GM12865 (cell line): ENCODE results near the gene TTC9C.

Experiments
- DNase-seq: peaks from one replicate; pipeline ENCODE4 v3.0.0; 2010; ENCODE audit warnings: low read depth
- H3K4me3 ChIP-seq: 2 replicates; pipeline ENCODE4 v1.5.1; 2011; ENCODE audit warnings: mild to moderate bottlenecking, low read depth, low read length, control low read depth
- CTCF ChIP-seq: IDR thresholded peaks from 2 replicates; pipeline ENCODE4 v1.5.1; 2011; ENCODE audit warnings: low read length, control low read depth, low read depth, inconsistent platforms; ENCODE audit not compliant: insufficient read depth; ENCODE audit errors: missing control alignments

The TTC9C gene

DNA sequence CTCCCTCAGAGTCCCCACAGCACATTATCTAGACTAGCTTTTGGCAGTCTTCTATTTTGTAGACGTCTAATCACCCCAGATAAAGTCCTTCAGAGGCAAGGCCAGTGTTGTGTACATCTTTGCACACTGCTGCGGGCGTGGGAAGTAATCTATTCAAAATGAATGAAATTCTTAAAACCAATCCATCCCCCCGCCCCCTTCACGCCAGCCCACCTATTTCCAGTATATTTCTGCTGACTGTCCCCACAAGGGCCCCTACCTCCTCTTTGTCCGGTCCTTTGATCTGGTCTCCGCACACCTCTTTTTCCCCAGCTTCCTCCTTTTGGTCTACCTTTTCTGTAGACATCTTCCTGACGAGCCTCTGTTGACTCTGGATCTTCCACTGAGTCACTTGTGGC, 21.4 kb upstream of the TTC9C start:
- TF ChIP-seq CTCF = no peak
- DNase-seq = no peak
- no peak overlapping the region for H3K4me3 ChIP-seq

DNA sequence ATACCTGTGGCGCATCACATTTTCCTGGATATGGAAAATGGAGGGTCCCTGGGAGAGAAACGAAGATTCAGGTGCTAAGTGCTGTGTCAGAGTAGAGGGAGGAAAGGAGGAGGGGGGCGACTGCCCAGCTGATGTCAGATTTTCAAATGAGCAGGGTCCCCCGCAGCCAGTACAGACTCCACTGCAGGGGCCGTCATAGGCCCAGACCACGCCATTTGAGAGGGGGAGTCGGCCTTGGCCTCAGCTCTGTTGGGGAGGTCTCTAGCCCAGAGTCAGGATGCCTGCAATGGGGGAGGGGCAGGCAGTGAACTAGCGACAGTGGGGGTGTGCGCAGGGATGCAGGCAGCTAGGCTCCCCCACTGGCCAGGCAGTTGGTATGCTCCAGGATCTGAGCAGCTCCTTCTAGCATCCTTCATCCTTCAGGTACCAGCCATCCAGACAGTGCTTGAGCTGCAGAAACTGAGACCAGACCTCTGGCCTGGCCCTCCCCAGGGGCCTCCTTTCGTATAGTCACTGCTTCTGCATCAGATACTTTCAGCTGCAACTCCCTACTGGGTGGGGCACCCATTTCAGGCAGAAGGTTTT, 20.9 kb upstream of the TTC9C start, which contains the start of the genes BSCL2 and GNG3:
BSCL2 (minus strand) TSS at position 148 of the 585 bp plus-strand sequence. CDS start 229 bp downstream, outside the sequence.
GNG3 (plus strand) TSS at position 400 of the 585 bp plus-strand sequence. CDS start 620 bp downstream, outside the sequence.
- no peak for DNase-seq
- TF ChIP-seq CTCF = no peak
- peak within 1 kb of the TSS; percentile 69 for H3K4me3 ChIP-seq

- peak overlapping the region; percentile 69 for H3K4me3 ChIP-seq
- no peak for TF ChIP-seq CTCF
- DNase-seq = no peak
Observed at GRCh38 chr11:62708392-62708791, 19.9 kb upstream of the TTC9C start.

GRCh38 chr11:62708793-62709192, 19.5 kb upstream of the TTC9C start:
- no peak for TF ChIP-seq CTCF
- peak overlapping the region; percentile 69 for H3K4me3 ChIP-seq
- DNase-seq = no peak

DNA sequence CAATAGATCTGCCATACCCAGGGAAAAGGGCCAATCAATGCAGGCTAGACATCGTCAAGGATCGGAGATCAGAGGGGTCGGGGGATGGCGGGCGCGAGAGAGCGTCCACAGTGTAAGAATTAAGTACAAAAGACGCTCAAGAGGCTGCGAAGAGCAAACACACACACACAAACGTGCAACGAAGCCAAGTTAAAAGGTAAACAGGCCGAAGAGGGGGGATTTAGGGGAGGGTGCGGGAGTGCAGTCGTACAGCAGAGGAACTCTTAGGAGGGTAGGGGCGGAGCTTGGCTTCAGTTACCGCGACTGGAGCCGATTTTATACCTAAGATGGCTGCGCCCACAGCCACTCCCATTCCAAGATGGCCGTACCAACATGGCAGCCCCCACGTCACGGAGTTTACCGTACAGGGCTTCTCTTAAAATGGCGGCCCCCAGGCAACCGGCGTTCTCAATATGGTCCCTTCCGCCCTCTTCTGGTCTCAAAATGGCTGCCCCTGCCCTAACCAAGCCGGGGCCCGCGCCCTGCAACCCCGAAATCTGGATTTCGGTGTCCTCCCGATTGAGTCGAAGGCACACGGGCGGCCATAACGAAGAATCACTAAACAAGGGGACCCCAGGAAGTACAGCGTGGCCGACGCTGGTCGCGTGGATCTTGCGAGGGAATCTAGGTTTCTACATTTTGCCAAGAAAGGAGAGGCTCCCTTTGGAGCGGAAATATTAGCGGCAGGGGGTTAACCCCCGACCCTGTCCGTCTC, 18.9 kb upstream of the TTC9C start:
- TF ChIP-seq CTCF = no peak
- H3K4me3 ChIP-seq = peak overlapping the region; percentile 71
- DNase-seq = peak; percentile 99

GRCh38 chr11:62710001-62710345, 18.3 kb upstream of the TTC9C start:
- peak; percentile 68 for DNase-seq
- no peak for TF ChIP-seq CTCF
- peak overlapping the region; percentile 71 for H3K4me3 ChIP-seq
